CMK (cell line): Measurements from ENCODE around the gene NTM.

Experiments used
- DNase-seq: peaks from one replicate; pipeline ENCODE4 v3.0.0-alpha.2; 2010; ENCODE audit warnings: low read depth

NTM gene

GRCh38 chr11:131499199-131499598, 128.8 kb downstream of the NTM start:
- no peak for DNase-seq

GRCh38 chr11:131503017-131503416, 132.6 kb downstream of the NTM start:
- DNase-seq, result no peak

GRCh38 chr11:131504199-131504949, 134.0 kb downstream of the NTM start:
- no peak for DNase-seq

- DNase-seq, result no peak
Observed at GRCh38 chr11:131506348-131506747, 135.9 kb downstream of the NTM start.

GRCh38 chr11:131510662-131511061, 140.2 kb downstream of the NTM start:
- DNase-seq, result no peak

- DNase-seq, result no peak
Observed at GRCh38 chr11:131511794-131512193, 141.4 kb downstream of the NTM start.

GRCh38 chr11:131512228-131512627, 141.8 kb downstream of the NTM start:
- no peak for DNase-seq

- no peak for DNase-seq
Observed at GRCh38 chr11:131514062-131514461, 143.6 kb downstream of the NTM start.

- DNase-seq, result no peak
Observed at GRCh38 chr11:131518305-131518838, 148.0 kb downstream of the NTM start.

GRCh38 chr11:131522851-131523250, 152.4 kb downstream of the NTM start:
- no peak for DNase-seq

GRCh38 chr11:131530407-131530806, 160.0 kb downstream of the NTM start:
- no peak for DNase-seq

GRCh38 chr11:131533149-131533548, 162.7 kb downstream of the NTM start:
- no peak for DNase-seq

- no peak for DNase-seq
Observed at GRCh38 chr11:131533998-131534397, 163.6 kb downstream of the NTM start.

- DNase-seq, result no peak
Observed at GRCh38 chr11:131534611-131535010, 164.2 kb downstream of the NTM start.

GRCh38 chr11:131536159-131536558, 165.7 kb downstream of the NTM start:
- DNase-seq, result no peak

GRCh38 chr11:131537196-131537595, 166.8 kb downstream of the NTM start:
- DNase-seq, result no peak

GRCh38 chr11:131537748-131538147, 167.3 kb downstream of the NTM start:
- DNase-seq, result no peak

- no peak for DNase-seq
Observed at GRCh38 chr11:131538322-131538721, 167.9 kb downstream of the NTM start.

GRCh38 chr11:131540676-131541075, 170.3 kb downstream of the NTM start:
- DNase-seq, result no peak

- DNase-seq, result no peak
Observed at GRCh38 chr11:131543389-131544025, 173.1 kb downstream of the NTM start.

- no peak for DNase-seq
Observed at GRCh38 chr11:131544591-131544990, 174.2 kb downstream of the NTM start.

- no peak for DNase-seq
Observed at GRCh38 chr11:131546218-131546895, 175.9 kb downstream of the NTM start.

- DNase-seq, result no peak
Observed at GRCh38 chr11:131549099-131549498, 178.7 kb downstream of the NTM start.
